ENCODE results near the gene METTL21C.

GRCh38 chr13:102710261-102710679 lies 15.4 kb upstream of the METTL21C start:
- TF ChIP-seq, protein P1, sequence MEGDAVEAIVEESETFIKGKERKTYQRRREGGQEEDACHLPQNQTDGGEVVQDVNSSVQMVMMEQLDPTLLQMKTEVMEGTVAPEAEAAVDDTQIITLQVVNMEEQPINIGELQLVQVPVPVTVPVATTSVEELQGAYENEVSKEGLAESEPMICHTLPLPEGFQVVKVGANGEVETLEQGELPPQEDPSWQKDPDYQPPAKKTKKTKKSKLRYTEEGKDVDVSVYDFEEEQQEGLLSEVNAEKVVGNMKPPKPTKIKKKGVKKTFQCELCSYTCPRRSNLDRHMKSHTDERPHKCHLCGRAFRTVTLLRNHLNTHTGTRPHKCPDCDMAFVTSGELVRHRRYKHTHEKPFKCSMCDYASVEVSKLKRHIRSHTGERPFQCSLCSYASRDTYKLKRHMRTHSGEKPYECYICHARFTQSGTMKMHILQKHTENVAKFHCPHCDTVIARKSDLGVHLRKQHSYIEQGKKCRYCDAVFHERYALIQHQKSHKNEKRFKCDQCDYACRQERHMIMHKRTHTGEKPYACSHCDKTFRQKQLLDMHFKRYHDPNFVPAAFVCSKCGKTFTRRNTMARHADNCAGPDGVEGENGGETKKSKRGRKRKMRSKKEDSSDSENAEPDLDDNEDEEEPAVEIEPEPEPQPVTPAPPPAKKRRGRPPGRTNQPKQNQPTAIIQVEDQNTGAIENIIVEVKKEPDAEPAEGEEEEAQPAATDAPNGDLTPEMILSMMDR (conservative IDR thresholded peaks at IDR 0.05; ENCODE audit: low read length) = no peak
- TF ChIP-seq EZH2phosphoT487 (IDR thresholded peaks at IDR 0.05; ENCODE audit: borderline replicate concordance) = no peak
